Measurements from ENCODE around the gene EFCC1.
A peak's percentile ranks its signal among the peaks of the same experiment; 100 is the strongest.

DNA sequence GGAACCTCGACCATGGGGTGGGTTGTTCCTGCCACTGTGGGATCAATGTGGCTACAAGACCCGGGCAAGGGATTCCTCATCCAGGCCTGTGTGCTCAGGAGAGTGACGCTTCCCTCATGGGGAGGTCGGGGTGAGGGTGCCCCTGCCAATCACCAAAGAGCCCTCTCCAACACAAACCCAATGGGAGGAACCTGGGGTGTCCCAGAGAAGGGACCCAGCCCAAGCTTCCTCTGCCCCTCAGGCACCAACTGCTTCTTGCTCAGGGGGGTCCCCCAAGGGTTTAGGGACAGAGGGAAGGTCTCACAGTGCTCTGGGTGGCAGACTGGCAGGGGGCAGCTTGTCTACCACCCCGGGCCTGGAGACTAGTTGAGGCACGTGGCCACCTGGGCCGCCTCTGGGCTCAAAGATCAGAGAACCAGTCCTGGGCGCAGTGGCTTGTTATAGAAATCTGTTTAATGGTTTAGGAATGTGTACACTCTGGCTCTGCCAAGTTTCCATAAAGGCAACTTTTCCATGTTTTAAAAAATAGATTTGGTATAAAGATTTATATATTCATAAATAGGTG lies 86.1 kb downstream of the EFCC1 start:
- TF ChIP-seq, protein P1, sequence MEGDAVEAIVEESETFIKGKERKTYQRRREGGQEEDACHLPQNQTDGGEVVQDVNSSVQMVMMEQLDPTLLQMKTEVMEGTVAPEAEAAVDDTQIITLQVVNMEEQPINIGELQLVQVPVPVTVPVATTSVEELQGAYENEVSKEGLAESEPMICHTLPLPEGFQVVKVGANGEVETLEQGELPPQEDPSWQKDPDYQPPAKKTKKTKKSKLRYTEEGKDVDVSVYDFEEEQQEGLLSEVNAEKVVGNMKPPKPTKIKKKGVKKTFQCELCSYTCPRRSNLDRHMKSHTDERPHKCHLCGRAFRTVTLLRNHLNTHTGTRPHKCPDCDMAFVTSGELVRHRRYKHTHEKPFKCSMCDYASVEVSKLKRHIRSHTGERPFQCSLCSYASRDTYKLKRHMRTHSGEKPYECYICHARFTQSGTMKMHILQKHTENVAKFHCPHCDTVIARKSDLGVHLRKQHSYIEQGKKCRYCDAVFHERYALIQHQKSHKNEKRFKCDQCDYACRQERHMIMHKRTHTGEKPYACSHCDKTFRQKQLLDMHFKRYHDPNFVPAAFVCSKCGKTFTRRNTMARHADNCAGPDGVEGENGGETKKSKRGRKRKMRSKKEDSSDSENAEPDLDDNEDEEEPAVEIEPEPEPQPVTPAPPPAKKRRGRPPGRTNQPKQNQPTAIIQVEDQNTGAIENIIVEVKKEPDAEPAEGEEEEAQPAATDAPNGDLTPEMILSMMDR (IDR thresholded peaks at IDR 0.05), result no peak
- TF ChIP-seq POLR2A (IDR thresholded peaks at IDR 0.05), result peak in 1 of 3 donors; percentile 20
